Activated T-helper 2 cell treated with anti-CD3 and anti-CD28 coated beads, Interferon-gamma antibody, Interleukin-2, Interleukin-4, amounts not matched to agents 10 μg/mL and 5 μg/mL and 100 μg/mL, durations not matched to agents 14 hours and 24 hours and 36 hours (primary cell): ENCODE measurements around the gene OSR1. TPM values are rescaled to one million over a fixed set of nuclear protein-coding genes. Genes with fewer than 3 reads are reported as not detected.
"Not testable (repeated sequence)": the region's sequence is repeated elsewhere in the genome, so short reads cannot be mapped to it uniquely, and the experiment has no call there.

ENCODE experiments used
- DNase-seq: peaks from one replicate; pipeline ENCODE4 v3.0.0; 2021; ENCODE audit warnings: low spot score
- H3K27ac Mint-ChIP-seq: one replicate; pipeline ENCODE4 v1.8.0; 2021; ENCODE audit warnings: mixed read lengths
- H3K27me3 Mint-ChIP-seq: one replicate; pipeline ENCODE4 v1.8.0; 2021; ENCODE audit warnings: low read depth, mixed read lengths
- H3K36me3 Mint-ChIP-seq: one replicate; pipeline ENCODE4 v1.8.0; 2021; ENCODE audit warnings: low read depth, mixed read lengths
- H3K4me1 Mint-ChIP-seq: one replicate; pipeline ENCODE4 v1.8.0; 2021; ENCODE audit warnings: low read depth, mixed read lengths
- H3K4me3 Mint-ChIP-seq: one replicate; pipeline ENCODE4 v1.8.0; 2021; ENCODE audit warnings: low read depth, mild to moderate bottlenecking, moderate library complexity, mixed read lengths
- H3K9me3 Mint-ChIP-seq: one replicate; pipeline ENCODE4 v1.8.0; 2021; ENCODE audit warnings: mixed read lengths
- intact Hi-C: fragments of 100-400 bp; cut with micrococcal nuclease; formaldehyde crosslinking; loops from one replicate; pipeline ENCODE4 v1.15.1; 2023
- total RNA-seq: library from RNA; stranded (reverse); gene quantifications from 2 replicates; pipeline ENCODE4 v1.2.3, GENCODE V29; 2022

OSR1 gene
- total RNA-seq, 1 donor from 2014 or later: not detected

- intact Hi-C loops: no loop called here
- H3K4me3 Mint-ChIP-seq: no peak overlapping the region
- DNase-seq: no peak
- no peaks in the 10 kb centered on the region for H3K36me3 Mint-ChIP-seq
- H3K27ac Mint-ChIP-seq: no peak overlapping the region
- no peaks in the 10 kb centered on the region for H3K9me3 Mint-ChIP-seq
- H3K27me3 Mint-ChIP-seq: no peaks in the 10 kb centered on the region
- H3K4me1 Mint-ChIP-seq: no peaks in the 10 kb centered on the region
Observed at GRCh38 chr2:19319064-19319463, 39.4 kb downstream of the OSR1 start.

GRCh38 chr2:19313553-19313952 is 44.9 kb downstream of the OSR1 start:
- no peak overlapping the region for H3K4me3 Mint-ChIP-seq
- no peak overlapping the region for H3K27ac Mint-ChIP-seq
- no peaks in the 10 kb centered on the region for H3K36me3 Mint-ChIP-seq
- H3K4me1 Mint-ChIP-seq: no peaks in the 10 kb centered on the region
- H3K9me3 Mint-ChIP-seq: no peaks in the 10 kb centered on the region
- intact Hi-C loops: no loop called here
- DNase-seq: no peak
- no peaks in the 10 kb centered on the region for H3K27me3 Mint-ChIP-seq

DNA sequence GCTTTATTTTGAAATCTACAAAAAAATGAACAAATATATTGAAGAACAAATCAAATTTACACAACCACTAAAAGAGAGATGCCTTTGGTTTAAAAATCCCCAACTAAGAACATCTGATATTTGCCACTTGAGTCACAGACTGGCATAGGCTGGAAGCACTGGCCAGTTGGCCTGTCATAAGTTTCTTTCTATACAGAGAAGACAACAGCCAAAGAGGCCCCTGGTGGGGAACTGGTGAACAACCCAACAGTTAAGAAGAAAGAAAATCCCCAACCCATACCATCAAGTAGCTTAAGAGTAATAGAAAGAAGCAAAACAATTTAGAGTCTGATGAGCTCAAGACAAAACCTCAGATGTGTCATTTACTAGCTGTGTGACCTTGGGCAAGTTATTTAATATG is 45.5 kb downstream of the OSR1 start:
- H3K27ac Mint-ChIP-seq: no peak overlapping the region
- intact Hi-C loops: no loop called here
- no peaks in the 10 kb centered on the region for H3K4me1 Mint-ChIP-seq
- DNase-seq: no peak
- H3K9me3 Mint-ChIP-seq: no peaks in the 10 kb centered on the region
- H3K4me3 Mint-ChIP-seq: no peak overlapping the region
- H3K36me3 Mint-ChIP-seq: no peaks in the 10 kb centered on the region
- no peaks in the 10 kb centered on the region for H3K27me3 Mint-ChIP-seq

DNA sequence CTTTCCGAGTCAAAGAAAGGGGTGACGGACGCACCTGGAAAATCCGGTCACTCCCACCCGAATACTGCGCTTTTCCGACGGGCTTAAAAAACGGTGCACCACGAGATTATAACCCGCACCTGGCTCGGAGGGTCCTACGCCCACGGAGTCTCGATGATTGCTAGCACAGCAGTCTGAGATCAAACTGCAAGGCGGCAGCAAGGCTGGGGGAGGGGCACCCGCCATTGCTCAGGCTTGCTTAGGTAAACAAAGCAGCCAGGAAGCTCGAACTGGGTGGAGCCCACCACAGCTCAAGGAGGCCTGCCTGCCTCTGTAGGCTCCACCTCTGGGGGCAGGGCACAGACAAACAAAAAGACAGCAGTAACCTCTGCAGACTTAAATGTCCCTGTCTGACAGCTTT is 52.4 kb downstream of the OSR1 start:
- DNase-seq, H3K27me3 Mint-ChIP-seq, H3K9me3 Mint-ChIP-seq, H3K27ac Mint-ChIP-seq, intact Hi-C loops, H3K36me3 Mint-ChIP-seq, H3K4me3 Mint-ChIP-seq, H3K4me1 Mint-ChIP-seq: not testable (repeated sequence)

- H3K27ac Mint-ChIP-seq, H3K4me3 Mint-ChIP-seq, H3K36me3 Mint-ChIP-seq, H3K4me1 Mint-ChIP-seq, intact Hi-C loops, H3K27me3 Mint-ChIP-seq, DNase-seq, H3K9me3 Mint-ChIP-seq: not testable (repeated sequence)
Observed at GRCh38 chr2:19305400-19306055, 52.9 kb downstream of the OSR1 start.

DNA sequence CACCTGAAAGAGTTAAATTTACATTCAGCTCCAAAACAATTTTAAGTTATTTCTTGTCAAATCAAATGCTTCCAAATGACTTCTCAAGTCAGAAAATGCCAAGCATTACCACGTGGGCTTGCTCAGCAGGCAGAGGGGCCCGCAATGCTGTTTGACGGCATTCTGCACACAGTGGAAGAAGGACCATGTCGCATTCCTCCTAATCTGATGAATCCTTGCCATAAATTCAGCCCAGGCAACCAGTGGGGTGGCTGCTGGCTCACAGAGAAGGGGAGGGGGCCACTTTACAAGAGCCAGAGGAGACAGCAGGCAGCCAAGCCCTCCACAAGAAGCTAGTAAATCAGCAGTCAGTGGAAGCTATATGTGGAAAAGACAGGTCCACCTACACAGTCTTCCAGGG is 56.7 kb downstream of the OSR1 start:
- no peaks in the 10 kb centered on the region for H3K36me3 Mint-ChIP-seq
- no peaks in the 10 kb centered on the region for H3K27me3 Mint-ChIP-seq
- H3K9me3 Mint-ChIP-seq: no peaks in the 10 kb centered on the region
- no peak for DNase-seq
- no peak overlapping the region for H3K4me3 Mint-ChIP-seq
- H3K27ac Mint-ChIP-seq: no peak overlapping the region
- intact Hi-C loops: no loop called here
- no peaks in the 10 kb centered on the region for H3K4me1 Mint-ChIP-seq
